ENCODE results near the gene CAMK2D. TPM values are rescaled to one million over a fixed set of nuclear protein-coding genes. Genes with fewer than 3 reads are reported as not detected.

Gene CAMK2D
- total RNA-seq, 6 donors from 2014 or later, result 41.0 to 75.8 (median 51.9) TPM

GRCh38 chr4:113641025-113641431 lies 120.5 kb downstream of the CAMK2D start:
- DNase-seq (no peak), ATAC-seq (ENCODE audit: low FRiP score in 2 of 2) (no peak)
- peaks cover 25 to 41% (median 36%) of the 10 kb centered on the region in 4 donors for H3K4me1 ChIP-seq
- H3K9me3 ChIP-seq, result no peaks in the 10 kb centered on the region
- WGBS, 2 donors, result 73 to 76% methylated on average over 1 of the region's 1 CpG
- H3K36me3 ChIP-seq, result no peaks in the 10 kb centered on the region
- no peaks in the 10 kb centered on the region for H3K27me3 ChIP-seq
- TF ChIP-seq POLR2AphosphoS5 (IDR thresholded peaks at IDR 0.05) (no peak), CTCF (IDR thresholded peaks at IDR 0.05) (no peak), EP300 (IDR thresholded peaks at IDR 0.05) (no peak), POLR2A (IDR thresholded peaks at IDR 0.05) (no peak)
- no peak overlapping the region for H3K4me3 ChIP-seq
- peak overlapping the region in 1 of 4 donors; percentile 5 for H3K27ac ChIP-seq

- no peak for TF ChIP-seq EP300 (IDR thresholded peaks at IDR 0.05)
- TF ChIP-seq POLR2AphosphoS5 (IDR thresholded peaks at IDR 0.05), result no peak
- TF ChIP-seq POLR2A (IDR thresholded peaks at IDR 0.05), result no peak
- TF ChIP-seq CTCF (IDR thresholded peaks at IDR 0.05), result no peak
- Histone ChIP-seq H3K4me1 (peaks cover 26 to 40% (median 30%) of the 10 kb centered on the region in 4 donors), H3K9me3 (no peaks in the 10 kb centered on the region), H3K36me3 (no peaks in the 10 kb centered on the region), H3K4me3 (no peak overlapping the region), H3K27ac (no peak overlapping the region), H3K27me3 (no peaks in the 10 kb centered on the region)
- no peak for ATAC-seq (ENCODE audit: low FRiP score in 2 of 2)
- 76 to 95% methylated on average over 2 of the region's 2 CpGs for WGBS, 2 donors
- no peak for DNase-seq
Measured at GRCh38 chr4:113639326-113639725, 122.2 kb downstream of the CAMK2D start.

GRCh38 chr4:113638562-113638832 lies 123.0 kb downstream of the CAMK2D start:
- Histone ChIP-seq H3K9me3 (no peaks in the 10 kb centered on the region), H3K4me3 (no peak overlapping the region), H3K4me1 (peaks cover 21 to 39% (median 30%) of the 10 kb centered on the region in 4 donors), H3K27me3 (no peaks in the 10 kb centered on the region), H3K27ac (peak overlapping the region in 3 of 4 donors; percentile 6 to 23 (median 11)), H3K36me3 (no peaks in the 10 kb centered on the region)
- no peak for ATAC-seq (ENCODE audit: low FRiP score in 2 of 2)
- WGBS, 2 donors, result 65 to 79% methylated on average over 3 of the region's 3 CpGs
- TF ChIP-seq POLR2A (IDR thresholded peaks at IDR 0.05), result no peak
- DNase-seq, result no peak

GRCh38 chr4:113637823-113638561 lies 123.5 kb downstream of the CAMK2D start:
- 74 to 78% methylated on average over 2 of the region's 2 CpGs for WGBS, 2 donors
- DNase-seq (no peak), ATAC-seq (ENCODE audit: low FRiP score in 2 of 2) (no peak)
- H3K36me3 ChIP-seq, result no peaks in the 10 kb centered on the region
- H3K27me3 ChIP-seq, result no peaks in the 10 kb centered on the region
- peaks cover 20 to 37% (median 30%) of the 10 kb centered on the region in 4 donors for H3K4me1 ChIP-seq
- H3K4me3 ChIP-seq, result no peak overlapping the region
- no peaks in the 10 kb centered on the region for H3K9me3 ChIP-seq
- H3K27ac ChIP-seq, result peak overlapping the region in 3 of 4 donors; percentile 6 to 23 (median 11)
- no peak for TF ChIP-seq EP300 (IDR thresholded peaks at IDR 0.05)
- no peak for TF ChIP-seq CTCF (IDR thresholded peaks at IDR 0.05)
- TF ChIP-seq POLR2A (IDR thresholded peaks at IDR 0.05), result no peak
- no peak for TF ChIP-seq POLR2AphosphoS5 (IDR thresholded peaks at IDR 0.05)

GRCh38 chr4:113637363-113637762 lies 124.2 kb downstream of the CAMK2D start:
- H3K27ac ChIP-seq, result no peak overlapping the region
- no peaks in the 10 kb centered on the region for H3K36me3 ChIP-seq
- peaks cover 20 to 35% (median 30%) of the 10 kb centered on the region in 4 donors for H3K4me1 ChIP-seq
- TF ChIP-seq POLR2AphosphoS5 (IDR thresholded peaks at IDR 0.05) (no peak), CTCF (IDR thresholded peaks at IDR 0.05) (no peak), POLR2A (IDR thresholded peaks at IDR 0.05) (no peak), EP300 (IDR thresholded peaks at IDR 0.05) (no peak)
- DNase-seq (no peak), ATAC-seq (ENCODE audit: low FRiP score in 2 of 2) (no peak)
- 0% methylated on average over 1 of the region's 1 CpG for WGBS, 2 donors
- H3K27me3 ChIP-seq, result no peaks in the 10 kb centered on the region
- no peak overlapping the region for H3K4me3 ChIP-seq
- H3K9me3 ChIP-seq, result no peaks in the 10 kb centered on the region
